B cell (primary cell): ENCODE measurements around the gene LAMA2. TPM values are rescaled to one million over a fixed set of nuclear protein-coding genes. Genes with fewer than 3 reads are reported as not detected.

ENCODE experiments used
- ATAC-seq: fragments of 200-7000 bp; cut with Tn5 transposase; one replicate; pipeline ENCODE4 v1.10.0; 2021; ENCODE audit warnings: low read depth, mild to moderate bottlenecking, moderate number of reproducible peaks, moderate library complexity
- CTCF ChIA-PET: fragments of 350-600 bp; sonication (Branson Sonifier 250); formaldehyde crosslinking; loops from one replicate; lab custom pipeline; 2021; ENCODE audit warnings: antibody characterized with exemption, inconsistent platforms; lab: Charles Lee
- POLR2A ChIA-PET: fragments of 350-600 bp; sonication (Branson Sonifier 250); formaldehyde crosslinking; loops from one replicate; lab custom pipeline; 2021; ENCODE audit warnings: antibody characterized with exemption; lab: Charles Lee
- DNase-seq: peaks from one replicate; pipeline ENCODE4 v3.0.0; 2013
- H2AFZ ChIP-seq: 2 replicates; pipeline ENCODE4 v1.6.1; 2012; ENCODE audit warnings: mild to moderate bottlenecking, low read depth, low read length; ENCODE audit not compliant: insufficient read depth, poor library complexity, severe bottlenecking
- H3K27ac ChIP-seq, 2 donors: 1 replicate in 1 of 2; 2 replicates in 1 of 2; pipeline ENCODE4 v1.5.1; 2012 to 2013; ENCODE audit warnings: low read length in 2 of 2, mild to moderate bottlenecking in 2 of 2, moderate library complexity in 1 of 2
- H3K27me3 ChIP-seq, 4 experiments: fragments of 200-600 bp in 1 of 4; sonication (generic) in 1 of 4; replicated peaks in 1 of 4; 1 replicate in 2 of 4; 2 replicates in 2 of 4; pipeline versions ENCODE4 v1.6.1 to v1.7.0; 2013 to 2016; ENCODE audit warnings: low read length in 3 of 4, mild to moderate bottlenecking in 2 of 4, mixed read lengths in 1 of 4, moderate library complexity in 1 of 4; ENCODE audit not compliant: insufficient read depth in 4 of 4, control insufficient read depth in 3 of 4; ENCODE audit errors: control extremely low read depth in 1 of 4
- H3K36me3 ChIP-seq, 2 experiments: replicated peaks in 1 of 2; 1 replicate in 1 of 2; 2 replicates in 1 of 2; pipeline versions ENCODE4 v1.6.1 to v1.7.1; 2013; ENCODE audit warnings: low read length in 1 of 2; ENCODE audit not compliant: insufficient read depth in 2 of 2, control insufficient read depth in 1 of 2; ENCODE audit errors: control extremely low read depth in 1 of 2, extremely low read depth in 1 of 2
- H3K4me1 ChIP-seq, 2 donors: fragments of 200-600 bp in 1 of 2; sonication (generic) in 1 of 2; 1 replicate in 1 of 2; 2 replicates in 1 of 2; pipeline versions ENCODE4 v1.5.1 to v1.6.1; 2013 to 2017; ENCODE audit warnings: low read length in 2 of 2; ENCODE audit not compliant: control insufficient read depth in 2 of 2, insufficient read depth in 2 of 2
- H3K4me2 ChIP-seq: replicated peaks from 2 replicates; pipeline ENCODE3; 2012; ENCODE audit warnings: mild to moderate bottlenecking, low read depth, low read length; ENCODE audit not compliant: poor library complexity, severe bottlenecking
- H3K4me3 ChIP-seq, 5 experiments: fragments of 200-600 bp in 1 of 5; sonication (generic) in 1 of 5; 1 replicate in 3 of 5; 2 replicates in 2 of 5; pipeline versions ENCODE4 v1.5.1 to v1.7.0; 2011 to 2016; ENCODE audit warnings: low read length in 4 of 5, mild to moderate bottlenecking in 4 of 5, low read depth in 2 of 5, control low read depth in 1 of 5, moderate library complexity in 1 of 5; ENCODE audit not compliant: insufficient read depth in 1 of 5; ENCODE audit errors: control extremely low read depth in 1 of 5, extremely low read depth in 1 of 5
- H3K79me2 ChIP-seq: fragments of 200-600 bp; sonication (generic); one replicate; pipeline ENCODE4 v1.6.0; 2016; ENCODE audit warnings: low read length; ENCODE audit not compliant: control insufficient read depth, insufficient read depth
- H3K9ac ChIP-seq: fragments of 200-600 bp; sonication (generic); 2 replicates; pipeline ENCODE4 v1.6.1; 2017; ENCODE audit warnings: mild to moderate bottlenecking, low read length, moderate library complexity
- H3K9me3 ChIP-seq, 3 donors: one replicate each; pipeline versions ENCODE4 v1.6.1 to v1.7.1; 2013; ENCODE audit warnings: low read length in 2 of 3; ENCODE audit not compliant: control insufficient read depth in 2 of 3, insufficient read depth in 1 of 3; ENCODE audit errors: control extremely low read depth in 1 of 3
- H4K20me1 ChIP-seq: 2 replicates; pipeline ENCODE4 v1.6.0; 2012; ENCODE audit warnings: mild to moderate bottlenecking, low read length; ENCODE audit not compliant: insufficient read depth, control insufficient read depth, poor library complexity, severe bottlenecking
- H3K27ac Mint-ChIP-seq: one replicate; pipeline ENCODE4 v1.8.0; 2021; ENCODE audit warnings: mixed read lengths
- H3K27me3 Mint-ChIP-seq: one replicate; pipeline ENCODE4 v1.8.0; 2021; ENCODE audit warnings: mixed read lengths
- H3K4me1 Mint-ChIP-seq: one replicate; pipeline ENCODE4 v1.8.0; 2021; ENCODE audit warnings: mixed read lengths
- H3K4me3 Mint-ChIP-seq: one replicate; pipeline ENCODE4 v1.8.0; 2021; ENCODE audit warnings: mixed read lengths
- H3K9me3 Mint-ChIP-seq: one replicate; pipeline ENCODE4 v1.8.0; 2022; ENCODE audit warnings: mixed read lengths; ENCODE audit not compliant: insufficient read depth
- CTCF ChIP-seq: fragments of 200-600 bp; IDR thresholded peaks from one replicate; pipeline ENCODE4 v1.8.0; 2022; ENCODE audit warnings: antibody characterized with exemption, mild to moderate bottlenecking
- EZH2 ChIP-seq: IDR thresholded peaks from 2 replicates; pipeline ENCODE4 v1.6.1; 2012; ENCODE audit warnings: borderline replicate concordance, low read depth, mild to moderate bottlenecking, moderate library complexity, low read length; ENCODE audit not compliant: insufficient read depth, poor library complexity, severe bottlenecking
- WGBS: methylation state at CpG from one replicate; pipeline ENCODE4 v1.1.5; 2013; ENCODE audit warnings: missing lambda C conversion rate; ENCODE audit not compliant: insufficient coverage; 5-methylcytosine and 5-hydroxymethylcytosine counted together
- intact Hi-C: fragments of 100-400 bp; cut with micrococcal nuclease; formaldehyde crosslinking; loops from one replicate; pipeline ENCODE4 v1.10.0; 2022
- polyA minus RNA-seq: library from RNA; depleted of rRNA, polyadenylated mRNA; stranded (reverse); fragments of >200 nt; gene quantifications from 2 replicates; pipeline ENCODE4 v1.2.3, GENCODE V29; 2012
- polyA plus RNA-seq: library from polyadenylated mRNA; depleted of rRNA; stranded (reverse); fragments of >200 nt; gene quantifications from 2 replicates; pipeline ENCODE4 v1.2.3, GENCODE V29; 2012
- total RNA-seq, 2 donors: library from RNA; stranded (reverse); fragments of 120-200 nt in 1 of 2; gene quantifications; 1 replicate in 1 of 2; 2 replicates in 1 of 2; pipeline versions ENCODE4 v1.2.3 to v1.2.4, GENCODE V29; 2013 to 2022

The LAMA2 gene
- total RNA-seq (not detected in 2 replicates), polyA plus RNA-seq (0.16 and 0.25 TPM in 2 replicates), polyA minus RNA-seq (under 0.01 TPM in 1 of 2 replicates, not detected in the other)
- total RNA-seq (2013) = 4.8 TPM

- H3K27me3 ChIP-seq = peaks cover 0 to 5% (median 0%) of the 10 kb centered on the region in 4 experiments
- Mint-ChIP-seq H3K27me3 (peaks cover 10% of the 10 kb centered on the region), H3K4me1 (no peaks in the 10 kb centered on the region), H3K9me3 (no peaks in the 10 kb centered on the region), H3K27ac (no peak within 1 kb of the TSS), H3K4me3 (no peak within 1 kb of the TSS)
- no peak within 1 kb of the TSS for H2AFZ ChIP-seq
- no peak for ATAC-seq
- no peaks in the 10 kb centered on the region for H4K20me1 ChIP-seq
- H3K4me1 ChIP-seq = no peaks in the 10 kb centered on the region
- peak within 1 kb of the TSS; percentile 40 for H3K4me2 ChIP-seq
- H3K79me2 ChIP-seq = no peaks in the 10 kb centered on the region
- no peak for TF ChIP-seq CTCF
- no peak for TF ChIP-seq EZH2
- DNase-seq = no peak
- POLR2A ChIA-PET = no interaction called here
- peaks cover 0 to 6% (median 0%) of the 10 kb centered on the region in 3 donors for H3K9me3 ChIP-seq
- intact Hi-C loops = no loop called here
- CTCF ChIA-PET = no interaction called here
- H3K9ac ChIP-seq = no peak within 1 kb of the TSS
- H3K36me3 ChIP-seq = no peaks in the 10 kb centered on the region
- 8% methylated on average over 29 of the region's 36 CpGs for WGBS
- H3K4me3 ChIP-seq = no peak within 1 kb of the TSS
- no peak within 1 kb of the TSS for H3K27ac ChIP-seq
These were observed at the start of gene LAMA2 for GRCh38 chr6:128882991-128883611. TSS of gene LAMA2 (plus strand) at chr6:128883138. CDS start at chr6:128883246, 108 bp downstream.

- Histone ChIP-seq H3K9ac (no peak overlapping the region), H3K27me3 (no peaks in the 10 kb centered on the region), H3K79me2 (no peaks in the 10 kb centered on the region), H3K4me1 (no peaks in the 10 kb centered on the region), H3K4me3 (no peak overlapping the region), H2AFZ (no peak overlapping the region), H4K20me1 (no peaks in the 10 kb centered on the region), H3K4me2 (no peak overlapping the region), H3K9me3 (no peaks in the 10 kb centered on the region), H3K27ac (no peak overlapping the region), H3K36me3 (no peaks in the 10 kb centered on the region)
- Mint-ChIP-seq H3K4me3 (no peak overlapping the region), H3K27me3 (no peaks in the 10 kb centered on the region), H3K9me3 (no peaks in the 10 kb centered on the region), H3K4me1 (no peaks in the 10 kb centered on the region), H3K27ac (no peak overlapping the region)
- no peak for TF ChIP-seq EZH2
- TF ChIP-seq CTCF = no peak
- CTCF ChIA-PET = no interaction called here
- no CpG with 5 or more reads among the region's 1 CpG for WGBS
- ATAC-seq (no peak), DNase-seq (no peak)
- POLR2A ChIA-PET = no interaction called here
- intact Hi-C loops = no loop called here
These were observed 46.2 kb upstream of the LAMA2 start for GRCh38 chr6:128836761-128837160.
